ENCODE measurements around the gene GPS1. TPM values are rescaled to one million over a fixed set of nuclear protein-coding genes. Genes with fewer than 3 reads are reported as not detected.

Gene GPS1
- total RNA-seq, 2 experiments from 2014 or later, result 69.0 to 75.6 TPM

DNA sequence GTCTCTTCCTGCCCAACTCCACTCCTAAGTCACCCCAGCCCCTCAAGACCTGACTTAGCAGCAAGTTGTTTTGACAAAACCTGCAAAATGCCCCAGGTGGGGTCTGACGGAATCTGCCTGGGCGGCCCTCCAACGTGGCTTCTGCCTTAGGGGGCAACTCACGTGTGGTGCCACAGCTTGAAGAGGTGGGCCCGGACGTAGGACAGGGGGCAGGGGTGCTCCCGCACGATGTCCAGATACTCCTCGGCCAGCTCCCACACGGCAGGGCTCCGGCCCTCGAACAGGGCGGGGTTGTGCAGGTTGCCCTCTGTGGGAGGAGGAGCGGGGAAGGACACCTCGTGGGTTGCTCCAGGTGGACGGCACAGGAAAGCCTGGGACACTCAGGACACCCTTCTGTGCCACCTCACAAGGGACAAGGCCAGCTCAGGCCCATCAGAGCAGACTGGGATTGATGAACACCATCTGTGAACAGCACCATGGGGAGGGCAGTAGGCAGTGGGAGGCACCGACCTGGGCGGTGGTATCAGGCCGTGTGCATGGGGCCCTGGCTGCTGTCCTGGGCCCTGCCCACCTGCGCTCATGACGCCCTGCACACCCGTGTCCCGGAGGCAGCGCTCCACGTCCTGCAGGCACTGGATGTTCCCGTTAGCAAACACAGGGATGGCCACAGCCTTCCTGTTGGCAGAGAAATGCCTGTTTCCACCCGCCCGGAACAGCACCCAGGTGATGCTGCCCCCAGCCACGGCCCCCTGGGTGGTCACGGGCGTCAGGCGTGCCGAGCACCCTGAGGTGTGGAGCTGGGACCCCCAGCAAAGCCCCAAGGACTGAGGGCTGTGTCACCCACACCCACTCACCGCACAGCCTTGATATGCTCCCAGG lies 9.6 kb downstream of the GPS1 start:
- Mint-ChIP-seq H3K9me3 (no peaks in the 10 kb centered on the region), H3K27ac (no peak overlapping the region), H3K4me3 (no peak overlapping the region), H3K27me3 (no peaks in the 10 kb centered on the region), H3K4me1 (peaks cover 12% of the 10 kb centered on the region), H3K36me3 (ENCODE audit: low read depth) (peaks cover 7% of the 10 kb centered on the region)
- no peak for DNase-seq
- CTCF ChIA-PET, result no interaction called here
- POLR2A ChIA-PET, result no interaction called here

- no peak for DNase-seq
- Mint-ChIP-seq H3K36me3 (ENCODE audit: low read depth) (peaks cover 7% of the 10 kb centered on the region), H3K4me1 (peaks cover 17% of the 10 kb centered on the region), H3K9me3 (no peaks in the 10 kb centered on the region), H3K27ac (no peak overlapping the region), H3K4me3 (no peak overlapping the region), H3K27me3 (no peaks in the 10 kb centered on the region)
- ChIA-PET CTCF (no interaction called here), POLR2A (no interaction called here)
Observed at GRCh38 chr17:82062076-82062983, 10.6 kb downstream of the GPS1 start.

DNA sequence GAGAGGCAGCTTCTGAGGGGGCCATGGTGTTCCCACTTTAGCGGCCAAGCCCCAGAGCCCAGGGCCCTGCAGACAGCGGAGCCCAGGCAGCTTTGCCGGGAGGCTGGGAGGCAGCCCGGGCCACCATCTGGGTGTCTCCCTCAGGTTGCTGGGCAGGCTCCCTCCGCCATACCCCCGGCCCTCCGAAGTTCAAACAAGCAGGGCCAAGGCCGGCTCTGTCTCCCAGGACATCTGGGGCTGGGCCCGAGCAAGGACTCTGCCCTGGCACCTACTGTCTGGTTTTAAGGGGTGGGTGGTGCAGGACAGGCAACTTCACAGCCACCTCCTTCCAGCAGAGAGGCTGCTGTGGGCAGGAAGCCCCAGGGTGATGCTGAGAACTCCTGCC lies 11.3 kb downstream of the GPS1 start:
- no peaks in the 10 kb centered on the region for H3K27me3 Mint-ChIP-seq

GRCh38 chr17:82063424-82064415 lies 12.0 kb downstream of the GPS1 start:
- peaks cover 3% of the 10 kb centered on the region for H3K36me3 Mint-ChIP-seq (ENCODE audit: low read depth)
- POLR2A ChIA-PET, result interaction anchor here (1.0 to 2.0 kb wide), 5 partner anchors 10 to 204 kb away, joined by 3 to 8 read pairs (median 3); partner anchors contain the start of genes FASN and GPS1
- H3K27ac Mint-ChIP-seq, result no peak overlapping the region
- no peaks in the 10 kb centered on the region for H3K9me3 Mint-ChIP-seq
- DNase-seq, result no peak
- no peaks in the 10 kb centered on the region for H3K27me3 Mint-ChIP-seq
- peaks cover 17% of the 10 kb centered on the region for H3K4me1 Mint-ChIP-seq
- peak overlapping the region; percentile 67 for H3K4me3 Mint-ChIP-seq
- CTCF ChIA-PET, result no interaction called here

More for the DNA sequence above, 11.3 kb downstream of the GPS1 start:
- no peak overlapping the region for H3K27ac Mint-ChIP-seq
- no peaks in the 10 kb centered on the region for H3K9me3 Mint-ChIP-seq
- POLR2A ChIA-PET, result interaction anchor here (1.5 kb wide), 1 partner anchor 13 kb away, joined by 3 read pairs; no protein-coding TSS in a partner anchor
- DNase-seq, result no peak
- H3K4me3 Mint-ChIP-seq, result no peak overlapping the region
- H3K36me3 Mint-ChIP-seq (ENCODE audit: low read depth), result peaks cover 4% of the 10 kb centered on the region
- peaks cover 17% of the 10 kb centered on the region for H3K4me1 Mint-ChIP-seq
- CTCF ChIA-PET, result no interaction called here

DNA sequence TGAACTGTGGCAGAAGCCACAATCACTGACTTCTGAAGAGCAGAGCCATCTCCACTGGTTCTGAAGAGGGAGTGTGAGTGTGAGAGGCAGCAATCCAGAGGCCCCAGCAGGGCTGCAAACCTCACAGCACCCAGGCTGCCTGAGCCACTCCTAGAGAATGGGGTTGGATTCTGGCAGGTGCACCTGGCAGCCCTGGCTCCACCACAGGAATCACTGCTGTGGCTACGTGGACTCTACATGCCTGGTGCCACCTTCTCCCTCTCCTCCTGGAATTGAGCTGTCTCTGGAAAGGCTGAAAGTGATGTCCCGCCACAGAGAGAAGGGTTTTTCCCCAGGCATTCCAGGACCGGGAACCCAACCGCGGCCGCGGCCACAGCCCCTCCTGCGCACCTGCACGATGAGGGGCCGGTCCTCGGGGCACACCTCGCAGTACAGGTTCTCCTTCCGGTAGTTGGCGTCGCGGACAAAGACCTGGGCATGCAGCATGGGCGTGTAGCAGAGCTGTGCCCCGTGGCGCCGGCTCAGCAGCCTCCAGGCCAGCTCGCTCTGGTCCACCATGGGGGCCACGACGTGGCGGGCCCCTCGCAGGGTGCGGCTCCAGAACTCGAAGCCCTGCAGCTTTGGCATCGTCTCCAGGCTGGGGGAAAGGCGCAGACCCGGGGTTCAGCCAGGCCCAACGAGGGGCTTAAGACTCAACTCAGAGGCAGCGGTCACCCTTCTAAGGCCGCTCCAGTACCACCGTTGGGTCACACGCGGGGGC lies 12.9 kb downstream of the GPS1 start:
- H3K27ac Mint-ChIP-seq, result peak overlapping the region; percentile 26
- ChIA-PET POLR2A (interaction anchor here (1.0 to 2.3 kb wide), 10 partner anchors 9 to 210 kb away, joined by 3 to 16 read pairs (median 6); partner anchors contain the start of genes CSNK1D, DCXR, FASN and GPS1), CTCF (no interaction called here)
- H3K27me3 Mint-ChIP-seq, result no peaks in the 10 kb centered on the region
- DNase-seq, result no peak
- no peaks in the 10 kb centered on the region for H3K9me3 Mint-ChIP-seq
- peaks cover 17% of the 10 kb centered on the region for H3K4me1 Mint-ChIP-seq
- peak overlapping the region; percentile 67 for H3K4me3 Mint-ChIP-seq
- H3K36me3 Mint-ChIP-seq (ENCODE audit: low read depth), result peaks cover 3% of the 10 kb centered on the region

DNA sequence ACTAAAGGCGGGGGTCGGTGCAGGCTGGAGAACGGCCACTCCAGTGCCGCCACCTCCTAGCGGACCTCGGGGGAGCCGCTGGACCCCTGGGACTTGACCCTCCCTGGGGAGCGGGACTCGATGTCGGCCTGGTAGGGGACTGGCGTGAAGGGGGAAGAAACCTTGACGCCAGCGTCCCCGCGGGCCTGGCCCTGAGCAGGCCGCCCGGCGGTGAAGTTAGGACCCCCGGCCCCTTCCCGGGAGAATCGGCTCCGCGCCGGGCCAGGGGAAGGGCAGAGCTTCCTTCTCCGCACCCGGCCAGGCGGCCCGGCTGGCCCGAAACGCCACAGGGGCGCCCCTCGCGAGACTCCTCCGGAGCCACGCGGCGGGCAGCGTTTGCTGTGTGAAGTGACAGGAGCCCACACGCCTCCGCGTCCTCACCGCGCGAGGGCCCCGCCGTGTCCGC lies 13.5 kb downstream of the GPS1 start:
- H3K27ac Mint-ChIP-seq, result peak overlapping the region; percentile 26

GRCh38 chr17:82065638-82066303 lies 14.1 kb downstream of the GPS1 start, which contains the start of gene DUS1L:
Gene DUS1L, minus strand, starts transcription at chr17:82065804. Its CDS starts 745 bp downstream, at chr17:82065059.
- peak; percentile 78 for DNase-seq
- H3K27me3 Mint-ChIP-seq, result peaks cover 2% of the 10 kb centered on the region
- no peaks in the 10 kb centered on the region for H3K9me3 Mint-ChIP-seq
- peak within 1 kb of the TSS; percentile 82 for H3K4me3 Mint-ChIP-seq
- H3K27ac Mint-ChIP-seq, result peak within 1 kb of the TSS; percentile 82
- POLR2A ChIA-PET, result interaction anchor here (0.7 to 2.3 kb wide), 16 partner anchors 10 to 208 kb away, joined by 3 to 16 read pairs (median 4); partner anchors contain the start of genes CSNK1D and DCXR
- CTCF ChIA-PET, result interaction anchor here (1.8 kb wide), 1 partner anchor 28 kb away, joined by 9 read pairs; the partner anchor contains the start of gene DCXR
- H3K4me1 Mint-ChIP-seq, result peaks cover 17% of the 10 kb centered on the region
- H3K36me3 Mint-ChIP-seq (ENCODE audit: low read depth), result no peaks in the 10 kb centered on the region

More for the DNA sequence above, 13.5 kb downstream of the GPS1 start:
- no peak for DNase-seq
- Mint-ChIP-seq H3K4me1 (peaks cover 17% of the 10 kb centered on the region), H3K36me3 (ENCODE audit: low read depth) (peaks cover under 1% of the 10 kb centered on the region), H3K4me3 (peak overlapping the region; percentile 67), H3K9me3 (no peaks in the 10 kb centered on the region), H3K27me3 (no peaks in the 10 kb centered on the region)
- CTCF ChIA-PET, result no interaction called here
- POLR2A ChIA-PET, result interaction anchor here (1.2 to 2.3 kb wide), 9 partner anchors 10 to 209 kb away, joined by 3 to 16 read pairs (median 7); partner anchors contain the start of genes CSNK1D, DCXR and GPS1

DNA sequence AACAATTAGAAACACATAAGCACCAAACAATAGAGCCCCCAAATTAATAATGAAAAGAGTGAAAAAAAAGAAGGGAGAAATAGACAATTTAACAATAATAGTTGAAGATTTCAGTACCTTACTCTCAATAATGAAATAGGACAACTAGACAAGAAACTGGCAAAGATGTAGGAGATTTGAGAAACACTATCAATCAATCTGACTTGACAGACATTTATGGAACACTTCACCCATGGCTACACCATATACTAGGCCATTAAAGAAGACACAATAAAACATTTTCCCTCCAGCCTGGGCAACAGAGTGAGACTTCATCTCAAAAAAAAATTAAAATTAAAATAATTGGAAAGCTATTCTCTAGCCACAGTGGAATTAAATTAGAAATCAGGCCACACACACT lies 18.9 kb downstream of the GPS1 start:
- no peak for DNase-seq
- H3K36me3 Mint-ChIP-seq (ENCODE audit: low read depth), result no peaks in the 10 kb centered on the region
- no peaks in the 10 kb centered on the region for H3K9me3 Mint-ChIP-seq
- CTCF ChIA-PET, result interaction anchor here (1.3 kb wide), 1 partner anchor 84 kb away, joined by 4 read pairs; no protein-coding TSS in a partner anchor
- H3K4me3 Mint-ChIP-seq, result no peak overlapping the region
- POLR2A ChIA-PET, result no interaction called here
- peaks cover 4% of the 10 kb centered on the region for H3K27me3 Mint-ChIP-seq
- H3K27ac Mint-ChIP-seq, result no peak overlapping the region
- H3K4me1 Mint-ChIP-seq, result peaks cover 8% of the 10 kb centered on the region

- no peak overlapping the region for H3K27ac Mint-ChIP-seq
- CTCF ChIA-PET, result no interaction called here
Observed at GRCh38 chr17:82072827-82073226, 21.1 kb downstream of the GPS1 start.

GRCh38 chr17:82073446-82073845 lies 21.7 kb downstream of the GPS1 start:
- H3K27me3 Mint-ChIP-seq, result peaks cover 4% of the 10 kb centered on the region
- DNase-seq, result no peak
- H3K4me1 Mint-ChIP-seq, result no peaks in the 10 kb centered on the region
- CTCF ChIA-PET, result no interaction called here
- POLR2A ChIA-PET, result interaction anchor here (1.2 kb wide), 1 partner anchor 9 kb away, joined by 3 read pairs; no protein-coding TSS in a partner anchor
- no peaks in the 10 kb centered on the region for H3K9me3 Mint-ChIP-seq
- peaks cover 3% of the 10 kb centered on the region for H3K36me3 Mint-ChIP-seq (ENCODE audit: low read depth)
- H3K4me3 Mint-ChIP-seq, result no peak overlapping the region
- no peak overlapping the region for H3K27ac Mint-ChIP-seq

More at GRCh38 chr17:82072827-82073226, 21.1 kb downstream of the GPS1 start:
- DNase-seq, result no peak
- Mint-ChIP-seq H3K27me3 (peaks cover 4% of the 10 kb centered on the region), H3K9me3 (no peaks in the 10 kb centered on the region), H3K36me3 (ENCODE audit: low read depth) (no peaks in the 10 kb centered on the region), H3K4me1 (no peaks in the 10 kb centered on the region), H3K4me3 (no peak overlapping the region)
- POLR2A ChIA-PET, result no interaction called here
